A549 (cell line): Measurements from ENCODE around the gene DYSF. TPM values are rescaled to one million over a fixed set of nuclear protein-coding genes. Genes with fewer than 3 reads are reported as not detected.

Source experiments
- ATAC-seq, 2 experiments: fragments of 200-7000 bp in 1 of 2; fragments of >200 bp in 1 of 2; cut with Nextera tagmentation in 1 of 2; cut with Tn5 transposase in 1 of 2; 3 replicates each; pipeline versions ENCODE4 v1.8.0 to v1.9.1; 2018 to 2020; ENCODE audit warnings: mild to moderate bottlenecking in 1 of 2, moderate library complexity in 1 of 2
- CTCF ChIA-PET: fragments of 300-600 bp; sonication (Branson Sonifier 250); formaldehyde crosslinking; extraction: SDS; loops from one replicate; lab custom pipeline; 2021; ENCODE audit warnings: antibody characterized with exemption, inconsistent platforms; lab: Yijun Ruan, JAX
- POLR2A ChIA-PET: fragments of 350-600 bp; formaldehyde crosslinking; extraction: SDS; loops from one replicate; lab custom pipeline; 2021; ENCODE audit warnings: antibody characterized with exemption, inconsistent platforms; lab: Yijun Ruan, JAX
- DNase-seq, 2 experiments: peaks; one replicate each; pipeline versions ENCODE4 v3.0.0 to v3.0.0-alpha.2; 2011 to 2016; ENCODE audit warnings: low read depth in 1 of 2, low spot score in 1 of 2
- FAIRE-seq: peaks from 2 replicates; lab custom pipeline; 2011; peaks lifted over from hg19 to GRCh38; lab: Jason Lieb, UNC
- H3K27ac ChIP-seq, 2 experiments: fragments of >200 bp; sonication (Bioruptor Twin); formaldehyde crosslinking; 3 replicates each; pipeline ENCODE4 v1.5.1; 2016 to 2017
- H3K4me1 ChIP-seq: fragments of >200 bp; sonication (Bioruptor Twin); formaldehyde crosslinking; 3 replicates; pipeline ENCODE4 v1.6.1; 2016
- H3K4me2 ChIP-seq: fragments of >200 bp; sonication (Bioruptor Twin); formaldehyde crosslinking; 3 replicates; pipeline ENCODE4 v1.6.1; 2016
- H3K4me3 ChIP-seq: fragments of >200 bp; sonication (Bioruptor Twin); formaldehyde crosslinking; 3 replicates; pipeline ENCODE4 v1.5.1; 2016
- H3K9me3 ChIP-seq: fragments of >200 bp; sonication (Bioruptor Twin); formaldehyde crosslinking; 3 replicates; pipeline ENCODE4 v1.6.1; 2016
- ATOH8 ChIP-seq: fragments of 250-450 bp; sonication (Bioruptor Pico); IDR thresholded peaks from 2 replicates; pipeline ENCODE4 v1.5.0; 2020; ENCODE audit warnings: low read depth, mild to moderate bottlenecking, moderate library complexity
- BHLHE40 ChIP-seq: IDR thresholded peaks from 2 replicates; pipeline ENCODE4 v1.6.1; 2012; ENCODE audit warnings: low read depth, low read length, inconsistent platforms
- CBX8 ChIP-seq: fragments of 200-600 bp; sonication (generic); IDR thresholded peaks from 2 replicates; pipeline ENCODE4 v1.6.1; 2016
- CEBPB ChIP-seq, 2 experiments: fragments of >200 bp in 1 of 2; sonication (Bioruptor Twin) in 1 of 2; formaldehyde crosslinking in 1 of 2; IDR thresholded peaks; 2 replicates each; pipeline ENCODE4 v1.6.1; 2012 to 2016
- ESRRA ChIP-seq: fragments of 150-350 bp; IDR thresholded peaks from 2 replicates; pipeline ENCODE4 v1.6.1; 2014; ENCODE audit warnings: mild to moderate bottlenecking, low read length, borderline replicate concordance
- FOSL2 ChIP-seq, 2 experiments: fragments of 450-650 bp in 1 of 2; fragments of >200 bp in 1 of 2; sonication (Bioruptor Twin) in 1 of 2; formaldehyde crosslinking; IDR thresholded peaks; 2 replicates each; pipeline versions ENCODE4 v1.5.0 to v1.6.1; 2016 to 2020; ENCODE audit warnings: mild to moderate bottlenecking in 1 of 2, moderate library complexity in 1 of 2
- FOXS1 ChIP-seq: fragments of 250-450 bp; sonication (Bioruptor Pico); IDR thresholded peaks from 2 replicates; pipeline ENCODE4 v1.5.0; 2020; ENCODE audit warnings: mild to moderate bottlenecking, moderate library complexity
- HEYL ChIP-seq: fragments of 250-450 bp; sonication (Bioruptor Pico); IDR thresholded peaks from 2 replicates; pipeline ENCODE4 v1.8.0; 2021; ENCODE audit warnings: mild to moderate bottlenecking, moderate library complexity
- HMGXB4 ChIP-seq: fragments of 250-450 bp; sonication (Bioruptor Pico); IDR thresholded peaks from 2 replicates; pipeline ENCODE4 v1.5.0; 2021; ENCODE audit warnings: mild to moderate bottlenecking, moderate library complexity, borderline replicate concordance
- HOXB13 ChIP-seq: fragments of 250-450 bp; sonication (Bioruptor Pico); IDR thresholded peaks from 2 replicates; pipeline ENCODE4 v1.5.0; 2020; ENCODE audit warnings: low read depth, mild to moderate bottlenecking, moderate library complexity
- JUNB ChIP-seq: fragments of >200 bp; sonication (Bioruptor Twin); formaldehyde crosslinking; IDR thresholded peaks from 2 replicates; pipeline ENCODE4 v1.6.1; 2016
- MAZ ChIP-seq: fragments of 150-350 bp; IDR thresholded peaks from 2 replicates; pipeline ENCODE4 v1.6.1; 2014; ENCODE audit warnings: antibody characterized with exemption, low read depth, low read length, borderline replicate concordance
- MYC ChIP-seq: IDR thresholded peaks from 2 replicates; pipeline ENCODE4 v1.6.1; 2012; ENCODE audit warnings: mild to moderate bottlenecking, inconsistent platforms, low read length, improper control_type of control experiment, borderline replicate concordance
- NPAS2 ChIP-seq: fragments of 250-450 bp; sonication (Bioruptor Pico); IDR thresholded peaks from 2 replicates; pipeline ENCODE4 v1.8.0; 2022; ENCODE audit warnings: mild to moderate bottlenecking, moderate library complexity, borderline replicate concordance
- PHF8 ChIP-seq: fragments of 200-600 bp; sonication (generic); IDR thresholded peaks from 2 replicates; pipeline ENCODE4 v1.6.1; 2016; ENCODE audit warnings: low read depth, mild to moderate bottlenecking, antibody characterized with exemption, moderate library complexity, borderline replicate concordance
- RCOR1 ChIP-seq: fragments of 150-350 bp; IDR thresholded peaks from 2 replicates; pipeline ENCODE4 v1.6.1; 2014; ENCODE audit warnings: antibody characterized with exemption, low read length, low read depth
- REST ChIP-seq: fragments of 200-600 bp; sonication (generic); IDR thresholded peaks from 2 replicates; pipeline ENCODE4 v1.6.1; 2016; ENCODE audit warnings: antibody characterized with exemption, mild to moderate bottlenecking, moderate library complexity
- TFCP2L1 ChIP-seq: fragments of 250-450 bp; sonication (Bioruptor Pico); IDR thresholded peaks from 2 replicates; pipeline ENCODE4 v1.5.0; 2021; ENCODE audit warnings: mild to moderate bottlenecking
- USF2 ChIP-seq: fragments of 450-650 bp; IDR thresholded peaks from 2 replicates; pipeline ENCODE4 v1.6.1; 2014; ENCODE audit warnings: antibody characterized with exemption
- ZC3H11A ChIP-seq: fragments of 450-650 bp; IDR thresholded peaks from 2 replicates; pipeline ENCODE4 v1.6.1; 2014; ENCODE audit warnings: antibody characterized with exemption, mild to moderate bottlenecking
- ZSCAN20 ChIP-seq: fragments of 250-450 bp; sonication (Bioruptor Pico); IDR thresholded peaks from 2 replicates; pipeline ENCODE4 v1.8.0; 2022; ENCODE audit warnings: mild to moderate bottlenecking, moderate library complexity
- WGBS: methylation state at CpG from one replicate; pipeline ENCODE4 v1.1.6; 2017; ENCODE audit errors: missing lambda C conversion rate; 5-methylcytosine and 5-hydroxymethylcytosine counted together
- polyA plus RNA-seq, 4 experiments: library from polyadenylated mRNA; depleted of rRNA in 3 of 4; stranded (reverse); fragments of >200 nt; fragmentation: RNase III in 1 of 4; extraction: RNeasy Plus Mini Kit Qiagen cat#74134 plus additional on column Dnase treatment in 1 of 4; gene quantifications; 2 replicates in 3 of 4; 3 replicates in 1 of 4; pipeline ENCODE4 v1.2.3, GENCODE V29; 2011 to 2017
- TF ChIP-seq, protein P1 (sequence below): fragments of >200 bp; sonication (Bioruptor Twin); formaldehyde crosslinking; IDR thresholded peaks from 3 replicates; pipeline ENCODE4 v1.6.1; 2016
- TF ChIP-seq, protein P2 (sequence below): fragments of 150-350 bp; IDR thresholded peaks from 2 replicates; pipeline ENCODE4 v1.6.1; 2014; ENCODE audit warnings: low read depth, mild to moderate bottlenecking, low read length

DYSF gene
- polyA plus RNA-seq, 2 of the 4 experiments (the other 2 are of a cell fraction), result 0.36 to 0.98 TPM

- TF ChIP-seq MYC (no peak), CBX8 (no peak), ZSCAN20 (no peak), REST (no peak), NPAS2 (CRISPR knock-in tag) (no peak), HMGXB4 (CRISPR knock-in tag) (no peak), HEYL (CRISPR knock-in tag) (no peak), JUNB (no peak), MAZ (no peak), FOXS1 (CRISPR knock-in tag) (no peak), HOXB13 (CRISPR knock-in tag) (no peak), ESRRA (no peak), ATOH8 (CRISPR knock-in tag) (no peak)
- TF ChIP-seq, protein P1, sequence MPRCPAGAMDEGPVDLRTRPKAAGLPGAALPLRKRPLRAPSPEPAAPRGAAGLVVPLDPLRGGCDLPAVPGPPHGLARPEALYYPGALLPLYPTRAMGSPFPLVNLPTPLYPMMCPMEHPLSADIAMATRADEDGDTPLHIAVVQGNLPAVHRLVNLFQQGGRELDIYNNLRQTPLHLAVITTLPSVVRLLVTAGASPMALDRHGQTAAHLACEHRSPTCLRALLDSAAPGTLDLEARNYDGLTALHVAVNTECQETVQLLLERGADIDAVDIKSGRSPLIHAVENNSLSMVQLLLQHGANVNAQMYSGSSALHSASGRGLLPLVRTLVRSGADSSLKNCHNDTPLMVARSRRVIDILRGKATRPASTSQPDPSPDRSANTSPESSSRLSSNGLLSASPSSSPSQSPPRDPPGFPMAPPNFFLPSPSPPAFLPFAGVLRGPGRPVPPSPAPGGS, result no peak
- TF ChIP-seq, protein P2, sequence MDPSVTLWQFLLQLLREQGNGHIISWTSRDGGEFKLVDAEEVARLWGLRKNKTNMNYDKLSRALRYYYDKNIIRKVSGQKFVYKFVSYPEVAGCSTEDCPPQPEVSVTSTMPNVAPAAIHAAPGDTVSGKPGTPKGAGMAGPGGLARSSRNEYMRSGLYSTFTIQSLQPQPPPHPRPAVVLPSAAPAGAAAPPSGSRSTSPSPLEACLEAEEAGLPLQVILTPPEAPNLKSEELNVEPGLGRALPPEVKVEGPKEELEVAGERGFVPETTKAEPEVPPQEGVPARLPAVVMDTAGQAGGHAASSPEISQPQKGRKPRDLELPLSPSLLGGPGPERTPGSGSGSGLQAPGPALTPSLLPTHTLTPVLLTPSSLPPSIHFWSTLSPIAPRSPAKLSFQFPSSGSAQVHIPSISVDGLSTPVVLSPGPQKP, result no peak
- DNase-seq (no peak), FAIRE-seq (no peak), ATAC-seq (no peak; a peak in 1 of 6 replicates)
- POLR2A ChIA-PET, result no interaction called here
- H3K4me2 ChIP-seq, result no peak overlapping the region
- no peak overlapping the region for H3K27ac ChIP-seq
- 0 out of 3 replicates have a peak, but pooled peaks cover 13% of the 10 kb centered on the region for H3K4me1 ChIP-seq
- CTCF ChIA-PET, result interaction anchor here (1.3 to 5.8 kb wide), 5 partner anchors 9 to 196 kb away, joined by 3 to 31 read pairs (median 5); no protein-coding TSS in a partner anchor
- WGBS, result 72% methylated on average over 9 of the region's 9 CpGs
- H3K9me3 ChIP-seq, result no peaks in the 10 kb centered on the region
- H3K4me3 ChIP-seq, result no peak overlapping the region
These were observed 42.9 kb downstream of the DYSF start for GRCh38 chr2:71496156-71496770.

DNA sequence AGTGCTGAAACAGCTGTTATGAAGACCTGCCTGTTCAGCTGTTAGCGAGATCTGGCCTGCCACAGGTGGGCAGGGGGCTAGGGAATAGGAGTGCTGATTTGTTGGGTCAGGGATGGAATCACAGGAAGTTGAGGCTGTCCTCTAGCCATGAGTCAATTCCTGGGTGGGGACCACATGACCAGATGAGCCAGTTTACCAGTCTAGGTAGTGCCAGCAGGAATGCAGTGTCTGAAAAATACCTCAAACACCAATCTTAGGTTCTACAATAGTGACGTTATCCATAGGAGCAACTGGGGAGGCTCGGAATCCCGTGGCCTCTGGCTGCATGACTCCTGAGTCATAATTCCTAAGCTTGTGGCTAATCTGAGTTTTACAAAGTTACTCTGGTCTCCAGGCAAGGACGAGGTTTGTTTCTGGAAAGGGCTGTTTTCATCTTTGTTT is 44.9 kb downstream of the DYSF start:
- TF ChIP-seq BHLHE40 (no peak), ZC3H11A (no peak), CEBPB (IDR thresholded peaks at IDR 0.05) (no peak), PHF8 (no peak), FOSL2 (IDR thresholded peaks at IDR 0.05) (no peak), FOSL2 (CRISPR knock-in tag; IDR thresholded peaks at IDR 0.05) (peak; percentile 41; the same call in 1 of the 2 replicates), RCOR1 (no peak), TFCP2L1 (CRISPR knock-in tag) (no peak), USF2 (0 out of 2 replicates have a peak, but pooled peaks have one; percentile 11)
- DNase-seq, result peak; percentile 25 to 75
- no peak overlapping the region; the same call in 2 of the 3 replicates for H3K4me2 ChIP-seq
- peak; percentile 83 to 84 for ATAC-seq
- ChIA-PET CTCF (interaction anchor here (1.2 to 5.8 kb wide), 4 partner anchors 12 to 199 kb away, joined by 3 to 47 read pairs (median 20); no protein-coding TSS in a partner anchor), POLR2A (no interaction called here)
- H3K9me3 ChIP-seq, result no peaks in the 10 kb centered on the region
- FAIRE-seq, result no peak
- H3K4me1 ChIP-seq, result 0 out of 3 replicates have a peak, but pooled peaks cover 13% of the 10 kb centered on the region
- 20% methylated on average over 5 of the region's 5 CpGs for WGBS
- H3K27ac ChIP-seq, result peak overlapping the region; percentile 14 to 55; a peak in 3 of 6 replicates
- no peak overlapping the region for H3K4me3 ChIP-seq
